Measurements from ENCODE around the gene KRT14. TPM values are rescaled to one million over a fixed set of nuclear protein-coding genes. Genes with fewer than 3 reads are reported as not detected.

KRT14 gene
- total RNA-seq, 1 experiment from 2014 or later, result not detected

GRCh38 chr17:41595585-41595984 lies 8.9 kb upstream of the KRT14 start:
- TF ChIP-seq CTCF (conservative IDR thresholded peaks at IDR 0.05), result no peak
- H2AK5ac ChIP-seq (ENCODE audit: insufficient read length, low read length), result no peak overlapping the region
- H3K27ac ChIP-seq (ENCODE audit: insufficient read length, low read depth, low read length), result no peak overlapping the region
- H3K27ac Mint-ChIP-seq, result no peak overlapping the region; a peak in 2 of 7 replicates
- H3K23ac ChIP-seq (ENCODE audit: insufficient read length, low read depth, low read length), result no peak overlapping the region
- H3K9ac ChIP-seq (ENCODE audit: extremely low read depth, insufficient read length, low read length), result no peak overlapping the region
- H3K4me2 ChIP-seq (ENCODE audit: insufficient read depth, insufficient read length, low read length), result no peak overlapping the region
- H4K5ac ChIP-seq (ENCODE audit: insufficient read length, low read depth, low read length), result no peak overlapping the region
- no peaks in the 10 kb centered on the region for H3K23me2 ChIP-seq (ENCODE audit: insufficient read length, low read depth, low read length, poor library complexity, severe bottlenecking)
- no peak overlapping the region for H3K14ac ChIP-seq (ENCODE audit: insufficient read depth, low read length)
- H3K4me1 Mint-ChIP-seq, result peaks cover 0 to 12% of the 10 kb centered on the region in 2 experiments; a peak in 1 of 4 replicates
- no peaks in the 10 kb centered on the region for H4K20me1 ChIP-seq (ENCODE audit: control insufficient read depth, insufficient read depth, insufficient read length)
- H3K79me1 ChIP-seq (ENCODE audit: insufficient read depth, low read depth, low read length, poor library complexity, severe bottlenecking), result no peaks in the 10 kb centered on the region
- DNase-seq, result no peak
- H3K56ac ChIP-seq (ENCODE audit: insufficient read length, low read depth, low read length), result no peak overlapping the region
- H3K9me3 ChIP-seq (ENCODE audit: control insufficient read depth, low read depth, low read length), result no peaks in the 10 kb centered on the region
- no peak overlapping the region for H4K8ac ChIP-seq (replicated peaks; ENCODE audit: insufficient read length, low read depth, low read length)
- no peaks in the 10 kb centered on the region for H3K27me3 ChIP-seq (ENCODE audit: insufficient read depth, low read length)
- H2BK12ac ChIP-seq (ENCODE audit: insufficient read length, low read depth, low read length), result no peak overlapping the region
- H3K9me3 Mint-ChIP-seq, result 0 out of 5 replicates have a peak, but pooled peaks cover 0 to 3% of the 10 kb centered on the region in 2 experiments
- WGBS (ENCODE audit: extremely low coverage, insufficient read length, low lambda C conversion rate), result no CpG with 5 or more reads among the region's 8 CpGs
- H3K79me2 ChIP-seq (ENCODE audit: insufficient read depth, low read length), result no peaks in the 10 kb centered on the region; the same call in 1 of the 2 replicates
- H2BK15ac ChIP-seq (ENCODE audit: low read depth, low read length), result no peak overlapping the region
- no peaks in the 10 kb centered on the region for H3K4me1 ChIP-seq (ENCODE audit: insufficient read depth, low read length)
- H2AFZ ChIP-seq (ENCODE audit: low read length), result no peak overlapping the region
- H4K91ac ChIP-seq (ENCODE audit: insufficient read length, low read depth, low read length), result no peak overlapping the region
- H2BK5ac ChIP-seq (ENCODE audit: insufficient read length, low read length), result no peak overlapping the region
- no peak overlapping the region for H3K4me3 Mint-ChIP-seq
- no peaks in the 10 kb centered on the region for H3K36me3 Mint-ChIP-seq (ENCODE audit: insufficient read depth in 1 of 3, low read depth in 3 of 3)
- no peak overlapping the region for H3K18ac ChIP-seq (ENCODE audit: insufficient read length, low read depth, low read length)
- H2BK20ac ChIP-seq (ENCODE audit: low read depth, low read length, poor library complexity, severe bottlenecking), result no peak overlapping the region
- no peak overlapping the region for H2BK120ac ChIP-seq (ENCODE audit: low read depth, low read length, poor library complexity, severe bottlenecking)
- H3K27me3 Mint-ChIP-seq (ENCODE audit: low read depth), result peaks cover 8% of the 10 kb centered on the region
- no peak overlapping the region for H3K4ac ChIP-seq (ENCODE audit: low read depth, low read length)
- no peak overlapping the region for H3T11ph ChIP-seq (ENCODE audit: low read length)

All from H9 (cell line).